Measurements from ENCODE around the gene TCEA3. TPM values are rescaled to one million over a fixed set of nuclear protein-coding genes. Genes with fewer than 3 reads are reported as not detected.

The TCEA3 gene
- total and polyA plus RNA-seq, 2 experiments from 2014 or later = 174 to 203 TPM

- Histone ChIP-seq H3K27ac (no peak overlapping the region), H3K27me3 (no peaks in the 10 kb centered on the region), H3K4me3 (no peak overlapping the region), H3K9me3 (ENCODE audit: low read depth) (no peaks in the 10 kb centered on the region), H3K36me3 (peaks cover 26% of the 10 kb centered on the region), H3K4me1 (ENCODE audit: low read depth) (no peaks in the 10 kb centered on the region)
- TF ChIP-seq, protein P1, sequence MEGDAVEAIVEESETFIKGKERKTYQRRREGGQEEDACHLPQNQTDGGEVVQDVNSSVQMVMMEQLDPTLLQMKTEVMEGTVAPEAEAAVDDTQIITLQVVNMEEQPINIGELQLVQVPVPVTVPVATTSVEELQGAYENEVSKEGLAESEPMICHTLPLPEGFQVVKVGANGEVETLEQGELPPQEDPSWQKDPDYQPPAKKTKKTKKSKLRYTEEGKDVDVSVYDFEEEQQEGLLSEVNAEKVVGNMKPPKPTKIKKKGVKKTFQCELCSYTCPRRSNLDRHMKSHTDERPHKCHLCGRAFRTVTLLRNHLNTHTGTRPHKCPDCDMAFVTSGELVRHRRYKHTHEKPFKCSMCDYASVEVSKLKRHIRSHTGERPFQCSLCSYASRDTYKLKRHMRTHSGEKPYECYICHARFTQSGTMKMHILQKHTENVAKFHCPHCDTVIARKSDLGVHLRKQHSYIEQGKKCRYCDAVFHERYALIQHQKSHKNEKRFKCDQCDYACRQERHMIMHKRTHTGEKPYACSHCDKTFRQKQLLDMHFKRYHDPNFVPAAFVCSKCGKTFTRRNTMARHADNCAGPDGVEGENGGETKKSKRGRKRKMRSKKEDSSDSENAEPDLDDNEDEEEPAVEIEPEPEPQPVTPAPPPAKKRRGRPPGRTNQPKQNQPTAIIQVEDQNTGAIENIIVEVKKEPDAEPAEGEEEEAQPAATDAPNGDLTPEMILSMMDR (IDR thresholded peaks at IDR 0.05; ENCODE audit: low read depth, low read length) = no peak
- no peak for DNase-seq (ENCODE audit: low read depth in 1 of 2, low spot score in 1 of 2)
Measured at GRCh38 chr1:23438545-23438944, 14.0 kb upstream of the TCEA3 start.

DNA sequence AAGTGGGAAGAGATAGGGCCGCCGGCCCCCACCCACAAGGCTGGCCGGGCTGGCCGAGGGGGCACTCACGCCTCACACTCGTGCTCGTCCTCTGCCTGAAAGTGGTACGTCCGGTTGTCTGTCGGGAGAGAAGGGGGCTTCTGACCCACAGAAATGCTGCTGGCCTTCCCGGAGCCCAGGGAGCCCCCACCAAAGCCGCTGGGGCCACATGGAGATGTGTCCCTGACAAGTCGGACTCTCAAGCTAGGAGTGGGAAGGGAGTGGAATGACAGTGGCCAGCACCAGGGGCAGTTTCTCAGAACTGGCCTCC, 12.8 kb upstream of the TCEA3 start:
- TF ChIP-seq, protein P1 (IDR thresholded peaks at IDR 0.05; ENCODE audit: low read depth, low read length) = no peak
- Histone ChIP-seq H3K36me3 (peaks cover 36% of the 10 kb centered on the region), H3K27ac (no peak overlapping the region), H3K27me3 (no peaks in the 10 kb centered on the region), H3K4me1 (ENCODE audit: low read depth) (no peaks in the 10 kb centered on the region), H3K4me3 (no peak overlapping the region), H3K9me3 (ENCODE audit: low read depth) (no peaks in the 10 kb centered on the region)
- no peak for DNase-seq (ENCODE audit: low read depth in 1 of 2, low spot score in 1 of 2)

GRCh38 chr1:23436520-23437354, 12.2 kb upstream of the TCEA3 start:
- no peaks in the 10 kb centered on the region for H3K9me3 ChIP-seq (ENCODE audit: low read depth)
- H3K4me3 ChIP-seq = no peak overlapping the region
- H3K27me3 ChIP-seq = no peaks in the 10 kb centered on the region
- H3K36me3 ChIP-seq = peaks cover 34% of the 10 kb centered on the region
- no peak overlapping the region for H3K27ac ChIP-seq
- TF ChIP-seq, protein P1 (IDR thresholded peaks at IDR 0.05; ENCODE audit: low read depth, low read length) = no peak
- no peak for DNase-seq (ENCODE audit: low read depth in 1 of 2, low spot score in 1 of 2)
- no peaks in the 10 kb centered on the region for H3K4me1 ChIP-seq (ENCODE audit: low read depth)

GRCh38 chr1:23434260-23434775, 9.8 kb upstream of the TCEA3 start:
- Histone ChIP-seq H3K9me3 (ENCODE audit: low read depth) (no peaks in the 10 kb centered on the region), H3K4me1 (ENCODE audit: low read depth) (no peaks in the 10 kb centered on the region), H3K27me3 (no peaks in the 10 kb centered on the region), H3K36me3 (peaks cover 38% of the 10 kb centered on the region), H3K27ac (no peak overlapping the region), H3K4me3 (no peak overlapping the region)
- DNase-seq (ENCODE audit: low read depth in 1 of 2, low spot score in 1 of 2) = no peak
- TF ChIP-seq, protein P1 (IDR thresholded peaks at IDR 0.05; ENCODE audit: low read depth, low read length) = no peak

DNA sequence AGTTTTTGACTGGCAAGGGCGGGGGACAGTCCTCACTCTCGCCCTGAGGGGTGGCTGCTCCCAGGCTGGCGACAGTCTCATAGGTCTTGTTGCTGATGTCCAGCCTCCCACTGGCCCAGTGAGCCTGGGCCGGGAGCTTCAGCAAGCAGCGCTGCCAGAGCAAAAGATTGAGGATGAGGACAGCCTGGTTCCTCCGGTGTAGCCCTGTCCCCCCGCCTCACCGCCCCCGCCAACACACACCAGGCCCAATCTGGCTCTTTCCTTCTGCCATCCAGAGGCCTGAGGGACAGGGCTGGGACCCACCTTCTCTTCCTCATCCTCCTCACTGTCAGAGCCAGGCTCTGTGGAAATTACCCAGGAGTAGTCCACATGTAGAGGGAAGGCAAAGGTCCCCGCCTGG, 8.6 kb upstream of the TCEA3 start:
- Histone ChIP-seq H3K4me1 (ENCODE audit: low read depth) (no peaks in the 10 kb centered on the region), H3K27ac (no peak overlapping the region), H3K9me3 (ENCODE audit: low read depth) (no peaks in the 10 kb centered on the region), H3K4me3 (no peak overlapping the region), H3K27me3 (no peaks in the 10 kb centered on the region), H3K36me3 (peaks cover 38% of the 10 kb centered on the region)
- TF ChIP-seq, protein P1 (IDR thresholded peaks at IDR 0.05; ENCODE audit: low read depth, low read length) = no peak
- DNase-seq (ENCODE audit: low read depth in 1 of 2, low spot score in 1 of 2) = no peak
